ENCODE measurements around the gene CLMN.

CLMN gene

DNA sequence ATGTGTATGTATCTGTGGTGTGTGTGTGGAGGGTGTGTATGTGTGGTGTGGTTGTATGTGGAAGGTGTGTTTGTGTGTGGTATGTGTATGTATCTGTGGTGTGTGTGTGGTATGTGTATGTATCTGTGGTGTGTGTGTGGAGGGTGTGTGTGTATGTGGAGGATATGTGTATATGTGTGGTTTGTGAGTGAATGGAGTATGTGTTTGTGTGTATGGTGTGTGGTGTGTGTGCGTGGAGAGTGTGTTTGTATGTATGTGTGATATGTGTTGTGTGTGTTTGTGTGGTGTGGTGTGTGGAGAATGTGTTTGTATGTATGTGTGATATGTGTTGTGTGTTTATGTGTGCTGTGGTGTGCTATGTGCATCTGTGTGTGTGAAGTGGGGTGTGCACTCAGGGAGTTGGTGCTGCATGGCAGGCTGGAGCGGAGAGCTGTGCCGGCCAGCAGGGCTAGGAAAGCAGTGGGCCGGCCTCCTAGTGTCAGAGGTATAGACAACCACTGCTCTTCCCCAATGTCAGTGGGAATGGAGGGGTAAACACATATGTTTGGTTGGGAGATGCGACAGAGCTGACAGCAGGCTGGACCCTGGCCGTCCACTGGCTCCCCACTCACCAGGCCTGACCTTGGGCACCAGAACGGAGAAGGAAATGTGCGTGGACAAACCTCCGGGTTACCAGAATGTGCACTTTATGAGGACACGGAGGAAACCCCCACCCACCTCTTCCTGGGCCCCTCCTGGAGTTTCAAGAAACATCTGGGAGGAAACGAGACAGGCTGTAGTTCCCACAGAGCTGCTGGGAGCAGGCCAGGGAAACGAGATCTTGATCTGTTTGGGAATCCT is 60.7 kb downstream of the CLMN start:
- no peak for DNase-seq

DNA sequence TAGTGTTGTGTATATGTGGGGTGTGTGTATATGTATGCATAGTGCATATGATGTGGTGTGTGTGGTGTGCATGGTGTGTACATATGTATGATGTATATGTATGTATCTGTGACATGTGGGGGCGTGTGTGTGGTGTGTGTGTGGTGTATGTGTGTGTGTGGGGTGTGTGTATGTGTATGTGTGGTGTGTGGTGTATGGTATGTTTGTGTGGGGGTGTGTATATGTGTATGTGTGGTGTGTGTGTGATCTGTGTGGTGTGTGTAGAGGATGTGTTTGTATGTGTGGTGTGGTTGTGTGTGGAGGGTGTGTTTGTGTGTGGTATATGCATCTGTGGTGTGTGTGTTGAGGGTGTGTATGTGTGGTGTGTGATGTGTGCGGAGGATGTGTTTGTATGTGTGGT is 61.6 kb downstream of the CLMN start:
- no peak for DNase-seq

DNA sequence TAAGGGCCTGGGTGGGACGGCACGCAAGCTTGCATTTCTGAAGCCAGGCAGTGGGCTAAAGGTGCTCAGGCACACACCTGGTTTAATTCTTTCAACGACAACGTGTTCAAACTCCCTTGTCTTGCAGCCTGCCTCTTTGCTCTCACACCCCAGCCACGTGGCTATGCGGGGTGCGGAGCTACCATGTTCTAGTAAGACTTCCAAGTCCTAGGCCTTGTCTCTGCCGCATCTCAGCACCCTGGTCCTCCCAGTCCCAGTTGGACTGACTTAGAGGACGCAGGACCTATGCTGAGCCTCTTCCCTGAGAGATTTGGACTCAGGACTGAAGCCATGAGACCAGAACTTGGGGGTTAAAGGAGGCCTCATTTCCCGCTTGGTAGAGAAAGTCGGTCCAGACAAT is 62.2 kb downstream of the CLMN start:
- no peak for DNase-seq

DNA sequence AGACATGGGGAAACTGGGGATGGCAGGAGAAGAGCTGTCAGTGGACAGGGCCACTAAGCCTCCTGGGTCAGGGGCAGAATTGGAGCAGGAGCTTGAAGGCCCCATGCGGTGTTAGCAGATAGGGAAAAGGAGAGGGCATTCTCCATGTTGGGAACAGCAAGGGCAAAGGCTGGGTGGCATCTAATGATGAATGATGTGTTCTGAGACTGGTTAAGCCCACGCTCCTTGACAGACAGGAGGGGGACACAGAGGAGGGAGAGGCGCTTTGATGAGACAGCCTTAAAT is 63.0 kb downstream of the CLMN start:
- DNase-seq = no peak

DNA sequence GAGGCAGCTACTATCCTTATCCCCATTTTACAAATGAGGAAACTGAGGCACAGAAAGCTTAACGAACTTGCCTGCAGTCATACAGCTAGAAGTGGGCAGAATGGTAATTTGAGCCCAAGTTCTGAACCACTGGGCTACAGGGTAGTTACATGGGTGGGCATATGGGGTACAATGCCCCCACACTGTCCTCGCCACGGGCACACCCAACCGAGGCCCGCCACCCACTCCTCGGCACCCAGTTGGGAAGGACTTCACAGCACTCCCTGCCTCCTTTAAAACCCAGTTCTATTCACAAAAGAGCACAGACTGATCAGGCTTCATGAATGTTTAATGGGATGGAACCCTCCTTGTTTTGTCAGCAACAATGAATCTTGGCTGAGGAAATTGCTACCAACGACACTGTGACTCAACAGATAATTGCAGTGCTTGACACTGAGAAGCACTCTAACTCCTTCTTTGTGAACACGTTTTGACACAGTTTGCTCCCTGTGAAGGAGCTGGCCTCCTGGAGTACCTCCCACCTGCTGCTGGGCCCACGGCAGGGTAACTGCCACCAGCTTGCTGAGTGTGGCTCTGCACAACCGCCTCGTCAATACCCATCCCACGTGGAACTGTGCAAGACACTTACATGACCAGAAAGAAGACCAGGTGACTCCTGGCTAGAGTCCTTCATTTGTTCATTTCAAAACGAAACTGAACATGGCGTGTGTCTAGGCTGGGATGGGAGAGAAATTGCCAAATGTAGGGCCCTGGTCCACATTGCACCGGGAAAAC is 63.5 kb downstream of the CLMN start:
- no peak for DNase-seq

DNA sequence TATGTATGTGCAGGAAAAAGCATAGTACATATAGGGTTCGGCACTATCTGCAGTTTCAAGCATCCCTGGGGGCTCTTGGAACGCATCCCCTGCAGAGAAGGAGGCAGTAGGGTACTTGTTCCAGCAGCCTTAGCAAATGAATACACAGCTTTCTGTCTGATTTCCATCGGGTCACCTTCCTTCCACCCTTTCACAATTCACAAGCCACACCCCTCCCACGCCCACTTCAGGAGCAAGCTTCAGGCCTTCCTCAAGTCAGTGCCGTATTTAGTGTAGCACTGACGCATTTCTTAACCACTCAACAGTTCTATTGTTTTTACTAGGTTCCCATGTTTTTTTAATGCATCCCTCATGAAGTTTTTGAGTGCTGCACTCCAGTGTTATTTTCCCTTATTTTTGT is 64.2 kb downstream of the CLMN start:
- DNase-seq = no peak

DNA sequence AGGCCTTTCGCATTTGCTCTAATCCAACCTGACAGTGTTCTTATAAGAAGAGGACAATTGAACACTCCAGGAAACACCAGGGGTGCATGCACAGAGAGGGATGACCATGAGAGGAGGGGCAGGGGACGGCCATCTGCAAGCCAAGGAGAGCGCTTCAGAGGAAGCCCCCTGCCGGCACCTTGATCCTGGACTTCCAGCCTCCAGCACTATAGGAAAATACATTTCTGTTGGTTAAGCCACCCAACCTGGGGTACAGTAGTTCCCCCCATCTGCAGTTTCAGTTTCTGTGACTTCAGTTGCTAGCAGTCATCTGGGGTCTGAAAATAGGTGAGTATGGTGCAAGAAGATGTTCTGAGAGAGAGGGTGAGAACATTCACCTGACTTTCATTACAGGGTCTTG is 64.7 kb downstream of the CLMN start:
- no peak for DNase-seq

DNA sequence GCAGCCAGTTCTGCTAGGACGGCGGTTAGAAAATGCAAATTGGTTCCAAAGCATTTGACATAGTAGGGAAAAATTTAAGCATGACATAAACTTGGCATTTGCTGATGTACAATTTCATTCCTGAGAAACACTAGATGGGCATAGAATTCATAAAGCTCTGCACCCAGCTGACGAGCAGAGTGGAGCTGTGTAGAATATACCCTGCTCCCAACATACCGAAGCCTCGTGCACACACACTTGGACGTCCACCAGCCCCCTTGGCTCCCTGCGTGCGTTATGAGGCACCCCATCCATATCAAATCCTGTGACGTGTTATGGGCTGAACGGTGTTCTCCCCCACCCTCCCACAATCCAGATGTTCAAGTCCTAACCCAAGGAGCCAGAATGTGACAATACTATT is 65.4 kb downstream of the CLMN start:
- DNase-seq = no peak

DNA sequence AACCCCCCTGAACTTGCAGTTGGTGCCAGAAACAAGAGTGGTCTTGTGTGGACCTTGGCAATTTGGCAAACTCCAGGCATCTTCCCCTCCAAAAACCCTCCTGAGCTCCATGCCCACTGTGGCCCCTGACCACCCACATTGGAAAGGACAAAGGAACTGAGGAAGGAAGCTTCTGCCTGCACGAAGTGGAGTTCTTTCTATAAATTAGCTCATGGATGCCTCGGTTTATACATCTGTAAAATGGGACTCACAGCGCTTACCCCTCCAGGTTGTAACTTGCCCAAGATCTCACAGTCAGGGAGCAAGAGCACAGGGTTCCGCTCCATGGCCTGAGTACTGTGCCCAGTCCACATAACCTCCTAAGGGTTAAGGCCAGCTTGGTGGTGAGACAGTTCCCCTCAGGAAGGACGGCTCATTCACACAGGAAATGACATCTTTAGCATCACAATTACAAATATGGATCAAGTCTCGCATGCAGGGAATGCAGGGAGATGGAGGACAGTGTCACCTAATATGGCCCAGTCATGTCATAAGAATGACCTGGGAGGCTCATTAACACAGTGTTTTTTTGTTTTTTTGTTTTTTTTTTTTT is 66.6 kb downstream of the CLMN start:
- no peak for DNase-seq

DNA sequence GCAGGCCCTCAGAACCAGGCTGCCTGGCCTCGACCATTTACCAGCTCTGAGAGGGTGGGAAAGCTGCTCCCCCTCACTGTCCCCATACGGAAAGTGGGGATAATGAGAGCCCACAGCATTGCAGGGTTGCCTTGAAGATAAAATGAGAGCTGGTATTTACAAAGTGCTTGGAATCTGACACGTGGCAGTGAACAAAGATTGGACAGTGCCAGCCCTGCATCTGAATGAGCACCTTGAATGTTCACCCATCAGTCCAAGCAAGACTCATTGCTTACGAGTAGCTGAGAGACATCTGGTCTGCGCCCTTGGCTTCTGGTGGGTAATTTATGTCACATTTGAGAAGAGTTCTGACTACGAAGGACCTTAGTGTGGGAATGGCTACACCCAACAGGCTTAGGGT is 67.5 kb downstream of the CLMN start:
- no peak for DNase-seq

DNA sequence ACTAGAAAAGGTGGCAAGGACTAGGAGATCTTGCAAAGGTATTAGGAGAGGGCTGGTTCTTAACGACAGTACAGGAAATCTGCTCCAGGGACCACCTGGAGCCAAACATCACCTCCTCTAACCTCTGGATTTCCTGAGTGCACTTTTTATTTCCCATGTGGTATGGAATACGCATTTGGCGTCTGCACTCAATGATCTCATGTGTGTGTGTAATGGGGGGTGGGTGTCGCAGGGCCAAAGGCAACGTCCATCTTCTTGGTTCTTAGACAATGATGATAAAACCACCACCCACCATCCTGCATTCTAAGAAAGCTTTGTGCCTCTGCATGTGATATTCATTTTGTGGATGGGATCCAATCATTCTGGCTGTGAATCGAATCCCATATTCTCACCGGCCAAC is 68.8 kb downstream of the CLMN start:
- no peak for DNase-seq

DNA sequence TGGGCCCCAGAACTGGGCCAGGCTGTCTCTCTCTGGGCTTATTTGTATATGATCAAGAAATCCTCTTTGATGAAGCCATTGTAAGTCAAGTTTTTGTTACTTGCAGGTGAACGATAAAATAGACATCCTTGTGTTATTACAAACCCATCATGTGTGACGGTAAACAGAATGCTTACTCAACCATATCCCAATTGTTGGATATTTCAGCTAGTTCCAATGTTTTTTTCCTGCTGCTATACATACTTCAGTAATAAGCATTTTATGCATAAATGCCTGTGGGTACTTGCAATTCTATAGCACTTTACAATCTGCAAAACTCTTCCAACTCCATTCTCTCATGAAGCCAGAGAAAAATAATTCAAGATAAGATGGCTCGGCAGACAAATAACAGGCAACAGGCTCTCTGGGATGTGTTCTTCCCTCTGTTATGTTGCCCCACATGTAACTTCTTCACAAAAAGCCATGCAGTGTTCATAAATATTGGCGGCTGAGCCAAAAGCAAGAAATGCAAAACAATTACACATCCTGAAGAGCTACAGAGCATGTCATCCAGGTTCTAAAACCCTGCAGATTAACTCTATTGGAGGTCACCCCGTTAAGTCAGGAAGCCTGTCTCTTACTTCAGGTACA is 69.5 kb downstream of the CLMN start:
- no peak for DNase-seq

DNA sequence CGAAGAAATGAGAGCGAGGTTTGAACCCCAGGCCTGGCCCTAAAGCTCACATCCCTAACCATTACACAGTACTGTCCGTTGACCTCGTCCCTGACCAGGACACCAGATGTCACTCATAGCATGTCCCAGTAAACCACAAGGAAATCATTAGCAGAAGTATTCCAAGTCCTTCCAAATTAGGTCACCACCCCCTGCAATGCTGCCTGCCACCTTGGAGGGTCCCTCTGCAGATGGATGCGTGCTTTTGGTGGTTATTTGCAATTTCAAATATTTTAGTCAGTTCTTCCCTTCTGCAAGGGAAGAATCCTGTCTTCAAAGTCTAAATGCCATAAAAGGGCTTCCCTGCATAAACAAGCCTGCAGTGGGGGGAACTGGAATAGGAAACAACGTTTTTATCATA is 71.3 kb downstream of the CLMN start:
- no peak for DNase-seq

DNA sequence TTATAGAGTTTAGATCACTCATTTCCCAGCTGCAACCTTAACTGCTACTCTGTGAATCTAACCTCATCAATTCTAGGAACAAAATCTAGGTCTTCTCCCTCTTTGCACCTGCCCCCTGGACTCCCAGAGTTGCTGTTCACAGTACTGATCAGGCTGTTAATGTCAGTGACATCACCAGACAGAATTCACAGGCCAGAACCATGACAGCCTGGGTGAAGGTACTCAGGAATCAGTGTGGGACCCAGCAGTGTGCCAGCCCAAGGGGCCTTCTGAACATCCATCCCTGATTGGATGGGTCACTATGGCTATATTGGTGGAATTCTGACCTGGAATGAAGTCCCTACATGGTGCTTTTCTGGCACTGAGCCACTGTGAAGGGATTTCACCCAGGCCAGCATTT is 72.8 kb downstream of the CLMN start:
- no peak for DNase-seq

DNA sequence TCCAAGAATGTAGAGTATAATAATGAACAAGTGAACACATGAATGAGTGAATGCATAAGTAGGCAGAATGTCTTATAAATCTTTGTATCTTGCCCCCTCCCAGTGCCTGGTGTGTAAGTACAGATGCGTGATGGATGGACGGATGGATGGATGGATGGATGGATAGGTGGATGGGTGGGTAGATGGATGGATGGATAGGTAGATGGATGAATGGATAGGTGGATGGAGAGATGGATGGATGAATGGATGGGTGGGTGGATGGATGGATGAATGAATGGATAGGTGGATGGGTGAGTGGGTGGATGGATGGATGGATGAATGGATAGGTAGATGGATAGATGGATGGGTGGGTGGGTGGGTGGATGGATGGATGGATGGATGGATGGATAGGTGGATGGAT is 74.4 kb downstream of the CLMN start:
- DNase-seq = no peak

DNA sequence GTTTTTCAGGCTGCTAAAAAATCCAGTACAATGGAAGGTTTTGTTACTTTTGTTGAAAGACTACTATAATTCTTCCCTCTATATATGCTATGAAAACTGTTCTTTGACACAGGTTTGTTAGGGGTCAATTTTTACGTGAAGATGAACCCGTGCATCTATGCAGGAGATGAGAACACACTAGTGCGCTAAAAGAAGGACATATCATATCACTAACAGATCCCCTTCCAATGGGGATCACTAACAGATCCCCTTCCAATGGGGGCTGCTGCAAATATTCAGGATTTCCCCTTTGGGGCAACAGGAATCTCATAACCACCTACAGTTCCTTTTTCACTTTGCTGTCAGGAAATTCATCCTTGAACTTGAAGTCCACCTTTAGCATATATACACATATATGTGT is 75.1 kb downstream of the CLMN start:
- no peak for DNase-seq

DNA sequence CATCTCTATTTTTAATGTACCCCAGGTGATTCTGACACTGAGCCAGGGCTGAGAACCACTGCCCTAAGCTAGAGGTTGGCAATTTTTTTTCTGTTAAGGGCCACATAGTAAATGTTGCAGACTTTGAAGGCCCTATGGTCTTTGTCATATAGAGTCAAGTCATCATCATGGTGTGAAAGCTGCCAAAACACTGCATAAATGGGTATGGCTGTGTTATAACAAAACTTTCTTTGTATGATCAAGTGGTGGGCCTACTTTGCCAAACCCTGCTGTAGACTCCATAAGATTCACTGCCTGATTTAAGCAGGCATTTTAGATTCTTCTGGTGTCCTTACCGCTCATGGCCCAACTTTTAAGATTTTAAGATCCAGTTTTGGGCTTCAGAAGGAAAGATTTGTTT is 76.8 kb downstream of the CLMN start:
- DNase-seq = no peak

DNA sequence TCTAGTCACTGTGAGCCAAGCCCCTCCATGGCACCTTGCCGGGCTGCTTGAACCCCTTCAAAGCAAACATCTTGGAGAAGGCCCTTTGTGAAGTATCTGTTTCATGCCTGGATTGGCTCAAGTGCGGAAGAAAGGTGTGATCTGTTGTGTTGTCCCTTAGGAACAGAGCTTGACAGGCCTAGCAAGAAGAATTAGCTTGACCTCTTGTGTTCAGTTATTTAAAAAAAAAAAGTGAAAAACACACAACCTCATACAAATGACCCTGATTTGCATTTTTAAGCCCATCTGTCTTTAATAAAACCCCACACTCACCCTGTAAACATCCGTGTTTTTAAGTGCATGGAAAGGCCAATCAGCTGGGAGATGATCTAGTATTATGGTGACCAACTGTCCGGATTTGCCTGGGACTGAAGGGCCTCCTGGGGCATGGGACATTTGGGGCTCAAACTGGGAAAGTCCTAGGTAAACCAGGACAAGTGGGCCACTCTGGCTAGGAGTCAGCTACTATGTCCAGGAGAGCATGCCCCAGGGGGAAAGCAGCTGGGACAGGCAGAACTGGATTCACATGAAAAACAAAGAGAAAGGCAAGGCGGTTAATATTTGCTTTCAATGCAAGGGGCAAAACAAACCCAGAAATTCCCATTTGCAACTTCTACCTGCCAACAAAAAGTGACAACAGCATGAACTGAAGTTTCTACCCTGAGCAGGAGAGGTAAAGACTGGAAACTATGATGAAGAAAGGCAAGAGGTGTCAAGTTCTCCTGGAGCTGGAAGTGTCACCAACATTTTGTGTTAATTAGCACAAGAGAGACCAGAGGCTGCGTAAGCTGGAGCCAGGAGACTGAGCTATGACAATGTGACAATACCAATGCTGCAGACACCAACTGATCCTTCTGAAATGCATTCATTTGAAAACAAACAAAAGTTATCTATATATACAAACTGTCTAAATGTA is 78.6 kb downstream of the CLMN start:
- no peak for DNase-seq

DNA sequence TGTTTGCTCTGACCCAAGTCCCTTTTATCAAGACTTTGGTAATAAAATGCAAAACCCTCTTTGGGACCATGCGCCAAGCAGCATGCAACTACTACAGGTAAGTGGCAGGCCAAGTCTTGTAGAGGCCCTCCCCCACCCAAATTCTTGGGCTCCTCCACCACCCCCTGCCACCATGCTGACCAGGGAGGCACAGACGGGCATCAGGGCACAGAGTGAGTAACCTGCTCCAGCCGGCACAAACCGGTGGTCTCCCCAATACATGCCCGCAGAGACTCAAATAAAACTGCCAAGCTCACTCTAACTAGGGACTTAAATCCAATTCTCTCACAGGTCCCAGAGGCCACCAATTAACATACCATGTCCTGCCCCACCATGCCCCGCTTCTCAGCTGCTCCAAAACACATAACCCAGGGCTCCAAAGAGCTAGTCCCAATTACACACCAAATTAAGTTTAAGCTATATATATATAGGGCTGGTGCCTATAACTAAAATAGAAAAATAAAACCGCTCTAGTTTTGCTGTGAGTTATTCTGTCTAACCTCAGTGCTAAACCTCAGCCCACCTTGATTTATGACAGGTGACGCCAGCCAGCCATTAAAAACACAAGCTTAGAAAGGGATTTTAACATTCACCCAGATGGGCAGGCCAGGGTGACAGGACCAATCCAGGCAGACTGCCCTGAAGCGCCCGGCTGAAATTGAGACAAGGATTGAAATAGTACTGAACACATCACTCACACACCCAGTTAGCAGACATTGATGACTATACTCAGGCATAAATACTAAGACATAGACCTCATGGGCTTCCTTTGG is 81.0 kb downstream of the CLMN start:
- no peak for DNase-seq

DNA sequence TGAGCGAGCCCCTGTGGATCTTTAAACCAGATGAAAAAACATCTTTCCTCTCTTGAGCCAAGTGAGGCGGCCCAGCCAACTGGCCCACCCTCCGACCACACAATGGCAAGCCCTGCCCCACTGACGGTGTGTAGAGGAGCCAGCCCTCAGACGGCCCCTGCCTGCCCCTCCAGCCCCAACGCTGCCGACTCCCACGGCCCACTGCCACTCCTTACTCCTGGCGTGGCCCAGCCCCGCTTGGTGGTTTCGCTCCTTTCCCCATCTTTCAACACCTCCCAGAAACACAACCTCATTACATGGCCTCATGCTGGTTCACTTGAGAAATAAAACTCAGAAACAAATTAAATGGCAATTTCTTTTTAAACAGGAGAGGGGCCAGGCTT is 81.8 kb downstream of the CLMN start:
- DNase-seq = no peak

DNA sequence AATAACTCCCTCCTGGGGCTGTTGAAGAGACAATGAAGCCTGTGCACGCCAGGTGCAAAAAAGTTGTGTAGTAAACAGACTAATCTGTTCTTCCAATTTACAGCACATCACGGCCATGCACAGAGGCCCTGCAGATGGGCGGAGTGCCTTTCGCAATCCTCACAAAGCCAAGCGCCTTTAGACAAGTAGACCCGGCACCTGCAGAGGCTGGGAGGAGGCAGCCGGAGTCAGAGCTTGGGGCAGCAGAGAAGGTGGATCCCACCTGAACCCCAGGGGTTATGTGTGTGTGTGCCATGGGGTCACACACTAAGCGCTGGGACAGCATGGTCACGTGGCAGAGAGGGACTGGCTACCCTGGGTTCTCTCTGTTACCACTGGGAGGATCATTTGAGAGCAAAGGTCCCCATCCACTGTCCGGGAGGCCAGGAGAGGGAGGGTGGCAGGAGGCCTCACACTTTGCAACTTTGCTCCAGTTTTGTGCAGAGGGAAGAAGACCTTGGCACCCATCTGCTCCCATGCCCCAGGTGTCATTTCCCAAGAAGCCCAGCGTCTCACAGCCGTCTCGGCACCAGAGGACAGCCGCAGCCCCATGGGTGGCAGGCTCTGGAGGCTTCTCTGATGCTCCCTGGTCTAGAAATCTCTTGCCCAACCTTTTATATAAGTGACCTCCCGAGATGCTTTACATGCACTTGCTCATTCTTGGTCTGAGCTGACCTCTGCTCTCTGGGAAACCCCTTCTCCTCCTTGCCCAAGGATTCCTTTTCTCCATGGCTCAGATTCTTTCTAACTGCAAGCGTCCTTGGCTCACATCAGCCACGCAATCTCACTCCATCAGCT is 82.4 kb downstream of the CLMN start:
- DNase-seq = no peak

Data from central memory CD4-positive, alpha-beta T cell (primary cell).